Bone marrow (tissue), 2 donors: ENCODE measurements around the gene MAP3K1.
"Not testable (repeated sequence)": the region's sequence is repeated elsewhere in the genome, so short reads cannot be mapped to it uniquely, and the experiment has no call there.

Experiments
- DNase-seq, 2 donors: peaks; one replicate each; lab custom pipeline; 2025; lab: John Stamatoyannopoulos, UW

The MAP3K1 gene

GRCh38 chr5:56815658-56816545, 553 bp downstream of the MAP3K1 start:
- peak in 1 of 2 donors; percentile 82 for DNase-seq

GRCh38 chr5:56816546-56817081, 1.3 kb downstream of the MAP3K1 start:
- peak; percentile 55 to 87 for DNase-seq

- DNase-seq, result no peak
Measured at GRCh38 chr5:56817263-56818014, 2.1 kb downstream of the MAP3K1 start.

GRCh38 chr5:56818450-56819037, 3.2 kb downstream of the MAP3K1 start:
- DNase-seq, result peak in 1 of 2 donors; percentile 22

GRCh38 chr5:56819060-56819881, 3.9 kb downstream of the MAP3K1 start:
- DNase-seq, result peak in 1 of 2 donors; percentile 36

GRCh38 chr5:56821868-56822267, 6.5 kb downstream of the MAP3K1 start:
- not testable (repeated sequence) for DNase-seq

GRCh38 chr5:56822981-56823380, 7.6 kb downstream of the MAP3K1 start:
- DNase-seq, result no peak

- no peak for DNase-seq
Measured at GRCh38 chr5:56824019-56824418, 8.7 kb downstream of the MAP3K1 start.

- no peak for DNase-seq
Measured at GRCh38 chr5:56825222-56825824, 10.0 kb downstream of the MAP3K1 start.

GRCh38 chr5:56827049-56827448, 11.7 kb downstream of the MAP3K1 start:
- no peak for DNase-seq

- no peak for DNase-seq
Measured at GRCh38 chr5:56827924-56828323, 12.6 kb downstream of the MAP3K1 start.

- DNase-seq, result no peak
Measured at GRCh38 chr5:56829137-56829908, 14.0 kb downstream of the MAP3K1 start.

- DNase-seq, result no peak
Measured at GRCh38 chr5:56831773-56832172, 16.4 kb downstream of the MAP3K1 start.

- no peak for DNase-seq
Measured at GRCh38 chr5:56833325-56833724, 18.0 kb downstream of the MAP3K1 start.

GRCh38 chr5:56837381-56837780, 22.0 kb downstream of the MAP3K1 start:
- no peak for DNase-seq

- no peak for DNase-seq
Measured at GRCh38 chr5:56837956-56838355, 22.6 kb downstream of the MAP3K1 start.

GRCh38 chr5:56838409-56839039, 23.2 kb downstream of the MAP3K1 start:
- DNase-seq, result peak in 1 of 2 donors; percentile 80

- DNase-seq, result no peak
Measured at GRCh38 chr5:56839062-56839461, 23.7 kb downstream of the MAP3K1 start.

- no peak for DNase-seq
Measured at GRCh38 chr5:56840597-56840996, 25.2 kb downstream of the MAP3K1 start.

- no peak for DNase-seq
Measured at GRCh38 chr5:56845277-56845676, 29.9 kb downstream of the MAP3K1 start.
